ENCODE data around the gene ARSG. TPM values are rescaled to one million over a fixed set of nuclear protein-coding genes. Genes with fewer than 3 reads are reported as not detected.

ARSG gene
- polyA plus RNA-seq, 1 donor (not counting 4 experiments of a cell fraction or from before 2014, with no cell fraction given) = 0.41 TPM

GRCh38 chr17:68390888-68391545 is 99.7 kb downstream of the ARSG start:
- H3K4me1 ChIP-seq (ENCODE audit: control insufficient read depth, extremely low read depth, insufficient read depth, low read length) = peaks cover 2% of the 10 kb centered on the region
- H3K27ac ChIP-seq (ENCODE audit: control insufficient read depth, insufficient read depth, low read length) = no peak overlapping the region
- H2AFZ ChIP-seq (ENCODE audit: control insufficient read depth, low read length) = no peak overlapping the region
- no peaks in the 10 kb centered on the region for H3K36me3 ChIP-seq (ENCODE audit: control insufficient read depth in 2 of 2, extremely low read depth in 1 of 2, insufficient read depth in 2 of 2, low read length in 2 of 2)
- dilution Hi-C loops (cut with MboI; ENCODE audit: extremely low pct_ligation_motif_present, low sequenced_read_pairs) = no loop called here
- no peaks in the 10 kb centered on the region for H4K20me1 ChIP-seq (ENCODE audit: control insufficient read depth, extremely low read depth, insufficient read depth, low read length)
- H3K27me3 ChIP-seq (ENCODE audit: control insufficient read depth, extremely low read depth, insufficient read depth, low read length) = peaks cover 5% of the 10 kb centered on the region
- no peak overlapping the region for H3K4me2 ChIP-seq (ENCODE audit: control insufficient read depth, extremely low read depth, insufficient read depth, low read depth, low read length)
- no peak for FAIRE-seq
- no peaks in the 10 kb centered on the region for H3K9me1 ChIP-seq (ENCODE audit: control insufficient read depth, extremely low read depth, insufficient read depth, low read length)
- H3K4me3 ChIP-seq (ENCODE audit: control insufficient read depth in 2 of 3, extremely low read depth in 1 of 3, insufficient read depth in 2 of 3, low read depth in 1 of 3, low read length in 3 of 3) = no peak overlapping the region
- H3K9me3 ChIP-seq (ENCODE audit: control insufficient read depth, low read depth, low read length) = no peaks in the 10 kb centered on the region
- TF ChIP-seq EZH2 (IDR thresholded peaks at IDR 0.05; ENCODE audit: low read length) (no peak), CTCF (optimal IDR thresholded peaks at IDR 0.05 in 1 of 3, IDR thresholded peaks at IDR 0.05 in 1 of 3, conservative IDR thresholded peaks at IDR 0.05 in 1 of 3; ENCODE audit: extremely low read depth in 1 of 3, insufficient read depth in 2 of 3, low read length in 3 of 3) (no peak)
- H3K79me2 ChIP-seq (ENCODE audit: control insufficient read depth, insufficient read depth, low read length) = no peaks in the 10 kb centered on the region
- DNase-seq (ENCODE audit: low read depth, low spot score) = no peak
- no peak overlapping the region for H3K9ac ChIP-seq (ENCODE audit: control insufficient read depth, extremely low read depth, insufficient read depth, low read length)

- no peak for FAIRE-seq
- dilution Hi-C loops (cut with MboI; ENCODE audit: extremely low pct_ligation_motif_present, low sequenced_read_pairs) = no loop called here
- H2AFZ ChIP-seq (ENCODE audit: control insufficient read depth, low read length) = no peak overlapping the region
Measured at GRCh38 chr17:68391561-68392268, 100.4 kb downstream of the ARSG start.

More at GRCh38 chr17:68391561-68392268, 100.4 kb downstream of the ARSG start:
- no peak overlapping the region for H3K4me2 ChIP-seq (ENCODE audit: control insufficient read depth, extremely low read depth, insufficient read depth, low read depth, low read length)
- H3K36me3 ChIP-seq (ENCODE audit: control insufficient read depth in 2 of 2, extremely low read depth in 1 of 2, insufficient read depth in 2 of 2, low read length in 2 of 2) = no peaks in the 10 kb centered on the region
- no peaks in the 10 kb centered on the region for H4K20me1 ChIP-seq (ENCODE audit: control insufficient read depth, extremely low read depth, insufficient read depth, low read length)
- no peaks in the 10 kb centered on the region for H3K9me3 ChIP-seq (ENCODE audit: control insufficient read depth, low read depth, low read length)
- TF ChIP-seq EZH2 (IDR thresholded peaks at IDR 0.05; ENCODE audit: low read length) (no peak), CTCF (optimal IDR thresholded peaks at IDR 0.05 in 1 of 3, IDR thresholded peaks at IDR 0.05 in 1 of 3, conservative IDR thresholded peaks at IDR 0.05 in 1 of 3; ENCODE audit: extremely low read depth in 1 of 3, insufficient read depth in 2 of 3, low read length in 3 of 3) (no peak)
- no peak overlapping the region for H3K9ac ChIP-seq (ENCODE audit: control insufficient read depth, extremely low read depth, insufficient read depth, low read length)
- H3K9me1 ChIP-seq (ENCODE audit: control insufficient read depth, extremely low read depth, insufficient read depth, low read length) = no peaks in the 10 kb centered on the region
- peaks cover 2% of the 10 kb centered on the region for H3K27me3 ChIP-seq (ENCODE audit: control insufficient read depth, extremely low read depth, insufficient read depth, low read length)
- no peaks in the 10 kb centered on the region for H3K79me2 ChIP-seq (ENCODE audit: control insufficient read depth, insufficient read depth, low read length)
- no peak overlapping the region for H3K4me3 ChIP-seq (ENCODE audit: control insufficient read depth in 2 of 3, extremely low read depth in 1 of 3, insufficient read depth in 2 of 3, low read depth in 1 of 3, low read length in 3 of 3)
- no peak overlapping the region for H3K27ac ChIP-seq (ENCODE audit: control insufficient read depth, insufficient read depth, low read length)
- no peak for DNase-seq (ENCODE audit: low read depth, low spot score)
- peaks cover 2% of the 10 kb centered on the region for H3K4me1 ChIP-seq (ENCODE audit: control insufficient read depth, extremely low read depth, insufficient read depth, low read length)
